Measurements from ENCODE around the gene TRIM14.

Gene TRIM14

DNA sequence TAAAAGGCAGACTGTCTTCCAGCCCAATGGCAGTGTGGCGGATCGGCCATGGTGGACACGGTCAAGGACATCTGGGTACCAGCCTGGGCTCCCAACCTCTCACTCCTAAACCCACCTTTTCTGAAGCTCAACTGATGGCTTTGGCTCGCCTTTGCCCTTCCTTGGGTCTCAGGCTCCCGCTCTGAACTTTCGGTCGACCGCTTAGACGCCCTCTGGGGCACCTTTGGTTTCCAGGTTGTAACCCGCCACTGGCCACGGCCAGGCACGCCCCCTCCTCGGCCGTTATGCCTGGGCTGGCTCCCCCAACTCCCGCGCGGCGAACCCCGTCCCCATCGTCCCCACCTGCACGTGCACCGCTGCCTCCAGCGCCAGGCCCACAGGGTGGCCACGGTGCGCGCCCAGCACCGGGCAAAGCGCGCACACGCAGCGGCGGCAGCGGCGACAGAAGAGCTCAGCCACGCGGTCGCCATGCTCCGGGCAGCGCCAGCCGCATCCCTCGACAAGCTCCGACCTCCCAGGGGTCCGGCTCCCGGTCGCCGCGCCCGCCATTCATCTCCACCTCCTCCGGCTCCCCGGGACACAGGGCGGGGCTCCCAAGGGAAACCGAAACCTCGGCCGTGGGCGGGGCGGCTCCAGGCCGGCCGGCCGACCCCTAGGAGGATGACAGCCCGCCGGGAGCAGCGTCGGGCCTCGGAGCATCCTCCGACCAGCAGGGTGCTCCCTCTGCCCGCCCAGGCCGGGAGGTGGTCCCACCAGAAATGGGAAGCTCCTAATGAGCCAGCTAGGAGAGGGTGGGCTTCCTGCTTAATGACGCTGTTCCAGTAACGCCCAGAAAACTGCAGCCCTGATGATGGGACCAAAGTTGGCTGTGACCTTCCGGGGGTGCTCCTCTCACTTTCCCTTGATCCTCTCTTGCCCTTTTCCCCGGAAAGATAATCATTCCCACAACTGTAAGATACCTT is at the start of gene TRIM14:
Gene TRIM14 (minus strand): TSS at position 583 of the 962 bp plus-strand sequence. CDS start 34 bp downstream, at position 549.
- peak; percentile 75 to 85 for DNase-seq

DNA sequence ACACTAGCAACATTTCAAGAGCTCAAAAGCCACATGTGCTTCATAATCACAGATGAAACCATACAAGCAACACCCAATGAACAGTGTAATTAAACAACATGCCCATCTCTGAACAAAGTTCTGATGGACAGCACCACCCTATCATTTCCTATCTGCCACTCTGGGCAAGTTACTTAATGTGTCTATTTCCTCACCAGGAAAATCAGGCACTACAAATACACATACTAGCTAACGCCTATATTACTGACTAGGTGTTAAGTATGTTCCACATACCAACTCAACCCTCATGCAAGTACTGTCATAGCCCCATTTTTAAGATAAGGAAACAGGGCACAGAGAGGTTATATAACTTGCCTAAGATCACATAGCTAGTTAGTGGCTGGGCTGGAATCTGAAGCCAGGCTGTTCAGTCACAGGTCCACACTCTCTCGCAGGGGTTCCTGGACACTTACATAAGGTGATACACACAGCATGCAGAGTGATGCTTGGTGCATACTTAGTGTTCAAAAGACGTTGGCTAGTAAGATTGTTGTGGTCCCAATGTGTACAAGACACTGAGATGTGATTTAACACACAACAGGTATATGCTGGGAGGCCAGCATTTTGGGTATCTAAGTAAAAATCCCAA is 49.2 kb upstream of the TRIM14 start:
- DNase-seq, result no peak

DNA sequence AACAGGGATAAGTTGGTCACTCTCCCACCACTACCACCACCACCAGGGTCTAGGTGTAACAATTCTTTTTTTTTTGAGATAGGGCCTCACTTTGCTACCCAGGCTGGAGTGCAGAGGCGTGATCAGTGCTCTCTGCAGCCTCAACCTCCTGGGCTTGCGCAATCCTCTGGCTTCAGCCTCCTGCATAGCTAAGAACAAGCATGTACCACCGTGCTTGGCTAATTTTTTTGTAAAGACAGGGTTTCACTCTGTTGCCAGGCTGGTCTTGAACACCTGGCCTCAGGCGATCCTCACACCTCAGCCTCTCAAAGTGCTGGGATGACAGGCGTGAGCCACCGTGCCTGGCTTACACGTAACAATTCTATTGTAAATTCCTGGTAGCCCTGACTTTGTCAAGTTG is 45.9 kb upstream of the TRIM14 start:
- no peak for DNase-seq

- DNase-seq, result no peak
Measured at GRCh38 chr9:98162613-98163012, 43.6 kb upstream of the TRIM14 start.

GRCh38 chr9:98161851-98162250 is 42.8 kb upstream of the TRIM14 start:
- no peak for DNase-seq

GRCh38 chr9:98159790-98160189 is 40.8 kb upstream of the TRIM14 start:
- DNase-seq, result no peak

DNA sequence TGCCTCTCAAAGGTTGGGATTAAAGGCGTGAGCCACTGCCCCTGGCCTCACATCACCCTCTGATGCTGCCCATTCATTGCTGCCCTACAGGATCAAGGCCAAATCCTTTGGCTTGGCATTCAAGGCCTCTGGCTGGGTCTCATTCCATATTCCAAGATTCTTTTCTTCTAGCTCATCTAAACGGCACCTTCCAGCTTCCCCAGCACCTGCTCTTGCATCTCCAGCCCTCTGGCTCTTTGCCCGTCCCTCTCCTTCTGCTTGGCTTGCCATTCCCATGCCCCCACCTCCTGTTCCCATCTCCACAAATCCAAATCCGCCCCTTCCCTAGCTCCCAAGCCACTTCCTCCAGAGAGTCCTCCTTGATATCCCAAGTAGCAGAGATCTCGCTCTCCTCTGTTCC is 40.3 kb upstream of the TRIM14 start:
- DNase-seq, result no peak

- DNase-seq, result no peak
Measured at GRCh38 chr9:98158071-98158831, 39.2 kb upstream of the TRIM14 start.

DNA sequence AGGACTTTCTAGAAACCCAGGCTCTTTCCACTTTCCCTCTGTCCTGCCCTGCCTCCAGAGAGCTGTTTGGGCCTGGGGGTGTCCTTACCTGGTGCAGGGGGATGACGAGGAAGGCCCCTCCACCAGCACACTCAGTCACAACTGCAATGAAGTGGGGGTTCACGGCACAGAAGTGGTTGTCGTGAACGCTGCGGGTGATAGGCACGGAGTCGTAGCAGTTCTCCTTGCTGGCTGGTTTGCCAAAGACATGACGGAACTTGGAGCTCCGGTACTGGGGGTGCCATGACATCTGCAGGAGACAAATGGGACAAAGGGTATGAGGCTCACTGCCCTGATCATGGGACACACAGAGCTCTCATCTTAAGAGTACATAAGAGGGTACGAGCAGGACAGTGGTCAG is 38.4 kb upstream of the TRIM14 start:
- no peak for DNase-seq

DNA sequence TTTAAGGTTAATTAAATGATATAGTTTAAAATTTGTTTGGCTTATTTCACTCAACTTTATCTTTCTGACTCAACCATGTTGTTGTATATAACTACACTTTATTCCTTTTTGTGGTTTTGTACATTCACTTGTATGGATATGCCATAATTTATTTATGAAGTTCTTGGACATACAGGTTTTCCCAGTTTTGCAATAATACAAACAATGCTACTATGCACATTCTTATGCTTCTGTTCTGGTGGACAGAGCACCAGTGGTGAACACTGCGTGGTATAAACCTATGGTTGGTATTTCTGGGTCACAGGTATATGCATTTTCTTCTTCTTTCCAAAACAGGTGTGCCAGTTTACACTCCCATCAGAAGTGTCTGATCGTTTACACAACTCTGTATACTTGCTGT is 35.7 kb upstream of the TRIM14 start:
- DNase-seq, result no peak

GRCh38 chr9:98152526-98152925 is 33.5 kb upstream of the TRIM14 start:
- no peak for DNase-seq

DNA sequence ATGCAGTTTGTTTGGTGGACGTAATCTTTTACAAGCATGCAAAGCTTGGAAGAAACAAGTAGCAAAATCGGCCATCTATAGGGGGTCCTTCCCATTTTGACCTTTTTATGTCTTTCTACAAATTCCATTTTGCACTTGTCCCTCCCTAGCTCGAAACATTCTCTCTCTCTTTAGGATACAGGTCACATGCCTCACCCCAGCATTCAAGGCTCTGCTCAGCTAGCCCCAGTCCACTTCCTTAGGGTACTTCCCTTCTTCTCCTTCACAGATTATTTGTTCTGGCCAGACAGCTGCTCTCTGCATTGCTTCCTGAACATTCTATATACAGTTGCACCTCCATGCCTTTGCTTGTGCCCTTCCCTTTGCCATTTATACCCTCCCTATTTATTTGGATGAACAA is 31.7 kb upstream of the TRIM14 start:
- no peak for DNase-seq

- no peak for DNase-seq
Measured at GRCh38 chr9:98150164-98150563, 31.1 kb upstream of the TRIM14 start.

GRCh38 chr9:98149422-98149821 is 30.4 kb upstream of the TRIM14 start:
- DNase-seq, result no peak

DNA sequence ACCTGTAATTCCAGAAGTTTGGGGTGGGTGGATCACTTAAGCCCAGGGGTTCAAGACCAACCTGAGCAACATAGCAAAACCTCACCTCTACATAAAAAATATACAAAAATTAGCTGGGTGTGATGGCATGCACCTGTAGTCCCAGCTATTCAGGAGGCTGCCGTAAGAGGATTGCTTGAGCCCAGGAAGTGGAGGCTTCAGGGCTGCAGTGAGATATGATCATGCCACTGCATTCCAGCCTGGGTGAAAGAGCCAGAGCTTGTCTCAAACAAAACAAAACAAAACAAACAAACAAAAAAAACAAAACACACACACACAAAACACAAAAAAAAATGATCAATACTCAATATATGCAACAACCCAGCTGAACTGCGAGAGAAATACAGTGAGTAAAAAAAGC is 29.5 kb upstream of the TRIM14 start:
- DNase-seq, result no peak

DNA sequence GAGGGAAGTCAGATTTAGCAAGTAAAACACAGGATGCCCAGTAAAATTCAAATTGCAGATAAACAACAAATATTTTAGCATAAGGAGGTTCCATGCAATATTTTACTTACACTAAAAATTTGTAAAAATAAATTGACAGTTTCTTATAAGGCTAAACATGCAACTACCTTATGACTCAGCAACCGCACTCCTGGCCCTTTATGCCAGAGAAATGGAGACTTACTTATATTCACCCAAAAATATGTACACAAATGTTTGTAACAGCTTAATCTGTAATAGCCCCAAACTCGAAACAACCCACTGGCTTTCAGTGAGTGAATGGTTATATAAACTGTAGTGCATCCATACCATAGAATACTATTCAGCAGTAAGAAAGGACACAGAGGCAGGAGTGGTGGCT is 28.6 kb upstream of the TRIM14 start:
- DNase-seq, result no peak

GRCh38 chr9:98146101-98146991 is 27.3 kb upstream of the TRIM14 start:
- peak in 1 of 2 experiments; percentile 14 for DNase-seq

DNA sequence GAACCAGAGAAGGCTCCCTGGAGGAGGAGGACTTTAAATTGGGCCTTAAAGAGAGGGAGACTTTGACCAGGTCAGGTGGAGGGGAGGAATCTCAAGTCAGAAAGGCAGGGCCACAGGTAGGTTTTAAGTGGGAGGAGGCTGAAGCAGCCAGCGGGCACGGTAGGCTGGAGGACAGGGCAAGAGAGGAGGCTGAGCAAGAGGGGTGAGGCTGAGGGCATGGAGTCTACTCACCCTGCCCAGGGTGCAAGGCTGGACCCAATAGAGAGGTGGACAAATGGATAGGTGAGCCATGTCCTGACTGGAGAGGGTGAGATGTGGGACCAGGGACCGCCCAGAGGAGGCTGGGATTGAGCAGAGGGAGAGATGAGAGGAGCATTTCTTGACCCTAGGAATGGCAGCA is 25.6 kb upstream of the TRIM14 start:
- no peak for DNase-seq

DNA sequence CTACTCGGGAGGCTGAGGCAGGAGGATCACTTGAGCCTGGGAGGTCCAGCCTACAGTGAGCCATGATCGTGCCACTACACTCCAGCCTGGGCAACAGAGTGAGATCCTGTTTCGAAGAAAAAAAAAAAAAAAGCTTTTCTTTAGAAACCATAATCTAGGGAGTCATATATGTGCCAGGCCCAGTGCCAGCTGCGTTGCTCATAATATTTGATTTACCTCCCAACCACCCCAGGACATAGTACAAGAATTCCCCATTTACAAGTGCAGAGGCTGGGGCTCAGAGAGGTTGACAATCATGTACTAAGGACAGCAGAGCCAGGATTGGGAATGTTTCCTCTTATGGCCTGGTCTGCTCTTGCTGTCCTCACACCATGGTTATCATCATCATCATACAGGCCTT is 25.1 kb upstream of the TRIM14 start:
- no peak for DNase-seq

DNA sequence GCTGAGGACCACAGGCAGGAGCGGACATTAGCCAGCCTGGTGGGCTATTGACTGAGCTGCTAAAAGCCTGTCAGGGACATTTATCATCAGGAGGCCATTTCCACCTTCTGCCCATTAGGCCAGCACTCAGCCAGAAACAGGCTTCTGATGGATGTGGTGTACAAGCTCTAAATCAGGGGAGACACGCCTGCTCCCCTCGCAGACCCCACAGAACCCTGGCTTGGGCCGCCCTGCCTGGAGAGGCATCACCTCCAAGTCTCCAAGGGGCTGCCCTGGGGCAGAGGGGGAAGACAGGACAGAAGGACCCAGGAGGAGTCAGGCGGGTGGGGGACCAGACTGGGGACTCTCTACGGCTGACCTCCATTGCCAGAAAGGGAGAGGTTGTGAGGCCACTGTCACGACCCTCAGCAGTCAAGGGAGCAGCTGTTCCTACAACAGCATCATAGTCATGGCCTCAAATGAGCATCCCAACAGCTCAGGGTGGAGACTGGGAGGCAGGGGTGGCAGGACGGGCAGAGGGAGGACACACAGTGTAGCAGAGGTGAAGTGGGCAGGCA is 24.0 kb upstream of the TRIM14 start:
- no peak for DNase-seq

DNA sequence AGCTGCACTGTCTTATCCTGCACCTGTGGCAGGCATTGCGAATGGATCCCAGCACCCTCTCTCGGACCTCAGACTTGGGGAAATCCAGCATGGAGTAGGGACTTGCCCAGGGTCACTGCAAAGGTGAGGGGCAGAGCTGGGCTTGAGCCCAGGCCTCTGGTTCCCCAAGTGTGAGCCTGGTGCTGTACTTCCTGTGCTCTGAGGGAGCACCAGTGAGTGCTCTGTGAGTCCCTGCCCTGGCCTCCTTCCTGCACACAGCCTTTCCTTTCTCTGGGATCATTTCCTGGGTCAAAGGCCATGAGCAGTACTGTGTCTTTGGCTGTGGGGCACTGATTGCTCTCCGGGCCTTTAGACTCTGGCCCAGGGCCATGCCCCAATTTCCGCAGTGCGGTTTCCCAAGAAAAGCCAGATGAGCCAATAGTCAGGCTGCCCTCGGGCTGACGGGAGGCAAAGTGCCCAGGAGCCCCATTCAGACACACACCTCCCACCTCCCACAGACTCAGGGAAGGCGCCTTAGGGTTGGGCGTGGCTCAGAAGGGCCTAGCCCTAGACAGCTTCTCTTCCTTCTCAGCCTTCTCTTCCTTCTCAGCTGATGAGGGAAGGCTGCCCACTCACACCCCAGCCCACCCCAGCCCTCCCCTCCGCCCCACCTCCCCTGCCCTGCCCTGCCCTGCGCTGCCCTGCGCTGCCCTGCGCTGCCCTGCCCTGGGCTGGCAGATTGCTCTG is 23.3 kb upstream of the TRIM14 start:
- DNase-seq, result no peak
